Stimulated activated CD4-positive, alpha-beta T cell treated with anti-CD3 and anti-CD28 coated beads, Interleukin-4, amount 100 ng/mL, for 24 hours (primary cell): ENCODE measurements around the gene ABLIM3.

Source experiments
- DNase-seq: peaks from one replicate; pipeline ENCODE4 v3.0.0-alpha.2; 2020

ABLIM3 gene

DNA sequence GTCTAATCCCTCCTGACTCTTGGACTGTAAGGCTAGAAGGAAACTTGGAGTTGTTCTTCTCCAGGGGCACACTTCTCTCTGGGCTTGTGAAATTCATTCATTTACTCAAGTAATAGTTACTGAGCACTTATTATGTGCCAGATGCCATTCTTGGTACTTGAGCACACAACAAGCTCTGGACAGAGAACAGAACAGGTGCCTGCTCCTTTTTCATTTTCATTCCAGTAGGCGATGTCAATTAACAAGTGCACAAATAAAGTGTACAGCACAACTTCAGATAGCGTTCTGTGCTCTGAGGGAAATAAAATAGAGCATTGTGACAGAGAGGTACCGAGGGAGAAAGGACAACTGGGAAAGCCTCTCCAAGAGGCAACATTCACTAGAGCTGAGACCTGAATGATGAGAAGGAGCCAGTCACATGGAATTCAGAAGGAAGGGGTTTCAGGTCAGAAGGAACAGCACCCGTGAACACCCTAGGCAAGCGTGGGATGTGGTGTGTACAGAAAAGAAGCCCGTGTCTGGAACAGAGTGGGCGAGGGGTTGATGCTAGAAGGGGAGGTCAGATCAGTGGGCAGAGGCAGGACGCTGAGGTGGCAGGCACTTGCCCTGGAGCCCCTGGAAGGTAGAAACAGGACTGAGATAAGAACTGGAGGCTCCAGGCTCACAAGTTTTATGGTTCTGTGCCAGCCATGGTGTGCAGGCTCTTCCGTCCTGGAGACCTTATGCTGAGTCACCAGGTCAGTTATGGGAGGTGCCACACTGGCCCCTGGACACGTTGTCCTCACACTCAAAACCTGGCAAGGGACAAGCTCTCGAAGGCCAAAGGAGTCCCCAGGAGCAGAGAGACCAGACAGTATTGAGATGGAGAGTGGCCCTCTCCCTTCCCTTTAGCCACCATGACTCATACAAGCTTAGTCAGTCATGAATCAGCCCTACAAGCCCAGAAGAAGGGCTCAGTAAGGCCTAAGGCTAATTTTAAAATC lies 7.2 kb upstream of the ABLIM3 start:
- no peak for DNase-seq

GRCh38 chr5:149134778-149135500 lies 6.4 kb upstream of the ABLIM3 start:
- no peak for DNase-seq

DNA sequence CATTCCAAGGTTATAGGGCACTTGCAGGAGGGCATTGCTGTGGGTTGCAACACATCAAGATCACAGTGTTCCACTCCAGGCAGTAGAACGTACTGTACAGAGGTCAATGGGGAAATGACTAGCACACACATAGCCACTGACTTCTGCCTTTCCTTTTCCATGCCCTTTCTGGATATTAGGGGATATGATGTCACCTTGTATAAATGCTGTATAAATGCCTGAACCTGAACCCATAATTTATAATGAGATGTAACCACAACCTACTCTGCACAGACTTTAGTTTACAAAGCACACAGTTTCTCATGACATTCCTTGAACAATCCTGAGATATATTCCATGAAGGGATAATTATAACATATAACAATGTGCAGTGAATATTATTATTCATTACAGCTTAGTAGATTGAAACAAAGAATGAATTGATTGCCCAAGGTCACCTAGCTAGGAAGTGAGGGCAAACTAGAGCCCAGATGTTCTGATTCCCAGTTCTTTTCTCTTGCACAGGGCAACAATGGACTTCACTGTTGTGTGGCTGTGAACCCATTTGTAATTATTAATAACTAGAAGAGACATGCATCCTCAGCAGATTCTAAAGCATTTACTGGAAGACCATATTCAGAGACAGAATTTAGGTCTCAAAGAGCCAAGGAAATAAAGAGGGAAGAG lies 5.6 kb upstream of the ABLIM3 start:
- DNase-seq = no peak

DNA sequence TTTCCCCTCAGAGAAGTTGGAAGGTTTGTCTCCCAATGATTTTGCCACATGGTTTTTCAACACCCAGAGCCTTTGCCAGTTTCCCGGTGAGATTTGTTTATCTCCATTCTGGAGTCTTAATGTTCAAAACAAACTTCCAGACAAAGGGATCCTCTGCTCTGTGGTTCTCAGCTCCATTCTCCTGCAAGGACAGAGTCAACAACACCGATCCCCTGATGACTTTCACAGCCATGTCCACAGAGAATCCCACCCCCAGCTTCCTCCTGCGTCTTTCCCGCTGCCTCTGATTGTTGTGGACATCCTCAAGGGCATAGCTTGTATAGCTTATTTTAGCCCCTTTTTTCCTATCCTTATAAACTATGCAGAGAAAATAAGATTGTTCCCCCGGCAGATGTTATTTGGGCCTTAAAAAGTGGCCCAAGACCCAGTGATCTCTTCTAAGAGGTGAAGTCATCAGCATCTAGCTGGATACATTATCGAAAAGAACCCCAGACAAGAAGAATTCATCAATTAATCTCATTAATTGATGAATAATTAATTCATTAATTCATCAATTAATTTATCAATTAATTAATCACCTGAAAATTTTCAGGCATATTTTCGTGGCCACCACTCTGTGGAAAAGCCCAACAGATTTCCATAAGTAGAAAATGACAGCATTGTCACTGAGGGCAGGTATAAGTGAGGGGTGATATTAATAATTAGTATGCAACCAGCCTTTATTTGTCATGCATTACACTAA lies 2.9 kb upstream of the ABLIM3 start:
- no peak for DNase-seq

- DNase-seq = no peak
These were observed 893 bp upstream of the ABLIM3 start for GRCh38 chr5:149140197-149141002.

DNA sequence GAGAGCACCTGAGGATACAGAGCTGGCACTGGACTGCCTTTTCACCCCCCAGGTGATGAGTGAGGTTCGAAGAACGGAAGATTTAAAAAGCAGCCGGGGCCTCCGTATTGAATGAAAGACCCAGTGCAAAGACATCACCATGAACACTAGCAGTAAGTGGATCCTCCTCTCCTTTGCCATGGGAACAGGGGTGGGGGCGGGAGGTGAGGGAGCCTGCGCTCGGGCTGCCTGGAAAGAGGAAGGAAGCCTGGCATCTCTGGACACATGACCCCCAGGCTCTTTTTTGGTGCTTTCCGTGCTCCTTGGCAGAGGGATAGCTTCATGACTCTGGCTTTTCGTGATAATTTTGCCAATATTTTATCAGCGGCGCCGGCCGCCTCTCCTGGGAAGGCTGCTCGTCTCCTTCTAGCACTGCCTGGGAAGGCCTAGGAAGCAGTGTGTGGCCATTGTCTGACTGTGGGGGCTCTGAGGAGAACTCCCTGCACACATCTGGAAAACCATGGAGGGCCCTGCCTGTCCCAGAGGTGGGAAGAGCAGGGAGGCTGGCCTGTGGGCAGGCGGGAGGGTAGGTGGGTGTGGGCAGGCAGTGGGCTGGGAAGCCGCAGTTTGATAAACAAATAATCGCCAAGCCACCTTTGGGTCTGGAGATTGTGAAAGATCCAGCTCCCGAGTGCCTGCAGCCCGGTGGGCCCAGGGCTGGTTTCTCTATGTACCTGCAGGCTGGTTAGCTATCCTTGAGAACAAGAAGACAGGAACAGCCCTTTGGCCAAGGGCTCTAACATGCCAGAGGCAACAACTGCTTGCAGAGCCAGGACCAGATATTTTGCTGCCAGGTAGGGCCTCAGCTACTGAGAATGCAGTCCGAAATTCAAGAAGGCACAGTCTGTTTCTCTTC lies 911 bp downstream of the ABLIM3 start:
- DNase-seq = no peak

DNA sequence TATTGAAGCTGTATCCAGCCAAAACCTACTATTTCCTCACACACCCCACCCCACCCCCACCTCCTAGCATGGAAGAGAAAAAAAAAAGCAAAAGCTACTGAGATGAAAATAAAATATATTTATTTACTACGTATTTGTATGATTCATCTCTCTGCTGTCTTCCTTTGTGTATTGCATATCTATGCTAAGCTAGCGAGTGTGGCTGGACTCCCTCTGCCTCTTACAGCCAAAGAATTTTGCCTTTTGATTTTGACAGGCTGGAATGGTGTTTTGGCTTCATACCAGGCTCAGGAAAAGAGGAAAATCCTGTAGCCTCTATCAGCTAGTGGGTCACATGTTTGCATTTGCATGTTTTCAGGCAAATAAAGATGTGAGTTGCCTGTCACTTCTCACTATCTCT lies 2.2 kb downstream of the ABLIM3 start:
- DNase-seq = no peak

DNA sequence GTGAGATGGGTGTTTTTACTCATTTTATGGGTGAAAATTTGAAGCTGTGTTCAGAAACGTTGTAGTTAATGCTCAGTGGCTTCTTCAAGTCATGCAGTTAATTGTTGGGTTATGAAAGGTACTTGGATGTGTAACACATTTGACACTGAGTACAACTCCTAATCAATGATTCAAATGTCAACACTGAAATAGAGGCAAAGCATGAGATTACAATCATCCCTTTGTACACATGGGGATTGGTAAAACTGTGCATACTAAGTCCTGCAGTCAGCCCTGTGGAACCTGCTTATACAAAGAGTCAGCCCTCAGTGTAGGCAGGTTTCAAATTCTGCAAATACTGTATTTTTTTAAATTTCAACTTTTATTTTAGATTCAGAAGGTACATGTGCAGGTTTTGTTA lies 3.3 kb downstream of the ABLIM3 start:
- no peak for DNase-seq

- DNase-seq = no peak
These were observed 3.8 kb downstream of the ABLIM3 start for GRCh38 chr5:149145138-149145537.

DNA sequence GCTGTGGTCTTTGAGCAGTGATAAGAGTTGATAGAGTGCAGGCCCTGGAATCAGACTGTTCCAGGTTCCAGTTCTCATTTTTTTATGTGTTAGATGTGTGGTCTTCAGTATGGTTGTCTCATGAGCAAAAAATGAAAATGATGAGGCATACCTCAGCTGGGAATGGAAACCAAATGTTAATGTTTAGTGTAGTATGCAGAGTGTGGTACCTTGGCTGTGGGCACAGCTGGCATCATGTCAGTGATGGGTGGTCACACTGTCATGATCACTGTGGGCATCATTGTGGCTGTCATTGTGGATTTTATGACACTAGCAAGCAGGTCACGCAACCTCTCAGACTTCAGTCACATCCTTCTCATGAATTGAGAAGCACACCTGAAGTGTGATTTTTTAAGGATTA lies 6.4 kb downstream of the ABLIM3 start:
- DNase-seq = no peak

- no peak for DNase-seq
These were observed 8.6 kb downstream of the ABLIM3 start for GRCh38 chr5:149149942-149150341.

DNA sequence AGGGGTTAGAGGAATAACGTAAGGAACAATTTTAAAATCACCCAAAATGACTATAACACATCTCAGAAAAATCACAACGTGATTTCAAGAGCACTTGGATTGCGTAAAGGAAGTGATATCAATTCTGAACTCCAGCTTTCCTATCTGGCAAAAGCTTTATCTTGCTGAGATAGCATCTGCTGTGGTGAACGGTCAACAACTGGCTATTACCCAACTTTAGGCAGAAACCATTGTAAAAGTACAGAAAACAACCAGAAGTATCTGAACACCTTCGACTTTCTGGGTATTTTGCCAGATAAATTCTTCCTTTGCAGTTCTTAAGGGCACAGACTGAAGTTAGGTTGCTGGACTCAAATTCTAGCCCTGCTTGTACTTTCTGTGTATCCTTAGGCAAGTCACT lies 9.2 kb downstream of the ABLIM3 start:
- DNase-seq = no peak

GRCh38 chr5:149151717-149152116 lies 10.4 kb downstream of the ABLIM3 start:
- no peak for DNase-seq

- no peak for DNase-seq
These were observed 11.0 kb downstream of the ABLIM3 start for GRCh38 chr5:149152317-149152746.

GRCh38 chr5:149153193-149153750 lies 12.0 kb downstream of the ABLIM3 start:
- no peak for DNase-seq

- DNase-seq = no peak
These were observed 12.7 kb downstream of the ABLIM3 start for GRCh38 chr5:149153751-149154610.

DNA sequence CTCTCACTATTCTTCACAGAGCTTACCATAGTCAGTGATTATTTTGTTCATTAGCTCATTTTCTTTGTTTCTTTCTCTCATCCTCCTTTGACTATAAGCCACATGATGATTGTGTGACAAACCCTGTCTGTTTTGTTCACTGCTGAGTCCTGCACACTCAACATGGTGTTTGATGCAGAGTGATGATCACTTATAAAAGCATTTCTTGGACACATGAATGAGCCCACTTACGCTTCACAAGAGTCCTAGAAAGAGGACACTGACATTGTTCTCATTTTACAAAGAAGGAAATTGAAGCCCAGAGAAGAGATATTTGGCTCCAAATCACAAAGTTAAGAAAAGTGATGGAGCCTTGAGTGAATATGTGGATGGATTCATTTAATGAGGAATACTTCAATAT lies 13.4 kb downstream of the ABLIM3 start:
- no peak for DNase-seq

- no peak for DNase-seq
These were observed 15.3 kb downstream of the ABLIM3 start for GRCh38 chr5:149156435-149157083.

- DNase-seq = no peak
These were observed 16.0 kb downstream of the ABLIM3 start for GRCh38 chr5:149157330-149157729.
